ENCODE data around the gene METTL22.

METTL22 gene

GRCh38 chr16:8683640-8684039 is 62.1 kb downstream of the METTL22 start:
- in situ Hi-C loops (cut with HindIII; ENCODE audit: low sequenced_read_pairs), result no loop called here
- DNase-seq (ENCODE audit: low read depth), result no peak
- H3K4me3 ChIP-seq (ENCODE audit: low read depth, low read length), result no peak overlapping the region
- no peak for TF ChIP-seq CTCF (IDR thresholded peaks at IDR 0.05; ENCODE audit: low read depth, low read length, missing control alignments)

GRCh38 chr16:8685617-8686016 is 64.1 kb downstream of the METTL22 start:
- H3K4me3 ChIP-seq (ENCODE audit: low read depth, low read length), result no peak overlapping the region
- DNase-seq (ENCODE audit: low read depth), result no peak
- in situ Hi-C loops (cut with HindIII; ENCODE audit: low sequenced_read_pairs), result no loop called here
- no peak for TF ChIP-seq CTCF (IDR thresholded peaks at IDR 0.05; ENCODE audit: low read depth, low read length, missing control alignments)

DNA sequence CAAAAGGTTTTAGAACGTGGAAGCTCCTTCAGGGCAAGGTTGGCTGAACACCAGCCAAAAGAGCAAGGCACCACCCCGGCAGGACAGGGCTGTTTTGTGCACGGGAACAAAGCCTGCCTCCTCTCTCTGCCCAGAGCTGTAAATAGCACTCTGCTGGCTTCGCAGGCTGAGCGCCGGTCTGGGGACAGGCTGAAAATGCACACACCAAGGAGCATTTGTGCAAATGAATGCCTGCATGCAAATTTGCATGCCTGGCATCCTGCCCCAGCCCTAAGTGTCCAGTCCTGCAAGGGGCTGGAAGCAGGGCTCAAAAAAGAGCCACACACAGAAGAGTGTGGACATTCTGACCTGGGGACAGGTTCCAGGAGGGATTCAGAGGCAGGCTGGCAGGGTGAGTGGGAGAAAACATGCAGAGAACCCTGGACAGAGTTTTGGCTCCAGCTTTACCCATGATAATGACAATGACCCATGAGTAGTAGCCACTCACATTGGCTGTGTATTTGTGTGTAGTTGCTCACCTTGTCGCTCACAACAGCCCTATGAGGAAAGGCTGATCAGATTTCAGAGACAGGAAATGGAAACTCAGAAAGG is 64.6 kb downstream of the METTL22 start:
- no peak for DNase-seq (ENCODE audit: low read depth)
- in situ Hi-C loops (cut with HindIII; ENCODE audit: low sequenced_read_pairs), result no loop called here
- no peak for TF ChIP-seq CTCF (IDR thresholded peaks at IDR 0.05; ENCODE audit: low read depth, low read length, missing control alignments)
- no peak overlapping the region for H3K4me3 ChIP-seq (ENCODE audit: low read depth, low read length)

- TF ChIP-seq CTCF (IDR thresholded peaks at IDR 0.05; ENCODE audit: low read depth, low read length, missing control alignments), result no peak
- H3K4me3 ChIP-seq (ENCODE audit: low read depth, low read length), result no peak overlapping the region
- no peak for DNase-seq (ENCODE audit: low read depth)
- in situ Hi-C loops (cut with HindIII; ENCODE audit: low sequenced_read_pairs), result no loop called here
Measured at GRCh38 chr16:8686879-8687278, 65.4 kb downstream of the METTL22 start.

DNA sequence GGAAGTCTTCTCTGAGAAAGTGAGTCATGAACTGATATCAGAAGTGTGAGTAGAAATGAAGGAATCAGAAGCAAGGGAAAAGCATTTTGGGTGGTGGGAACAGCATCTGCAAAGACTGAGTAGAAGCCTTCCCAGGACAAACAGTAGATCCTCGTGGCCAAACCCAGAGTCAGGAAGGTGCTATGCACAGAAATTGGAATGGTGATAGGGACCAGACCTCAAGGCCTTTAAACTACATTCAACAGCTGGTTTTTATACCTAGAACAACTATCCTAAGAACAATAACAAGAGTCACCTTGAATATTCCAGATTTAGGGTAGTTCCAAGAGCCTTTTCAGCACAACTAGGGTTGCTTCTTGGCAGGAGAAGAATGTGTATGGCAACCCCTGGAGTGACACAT is 68.2 kb downstream of the METTL22 start:
- no peak overlapping the region for H3K4me3 ChIP-seq (ENCODE audit: low read depth, low read length)
- no peak for DNase-seq (ENCODE audit: low read depth)
- in situ Hi-C loops (cut with HindIII; ENCODE audit: low sequenced_read_pairs), result no loop called here
- no peak for TF ChIP-seq CTCF (IDR thresholded peaks at IDR 0.05; ENCODE audit: low read depth, low read length, missing control alignments)

DNA sequence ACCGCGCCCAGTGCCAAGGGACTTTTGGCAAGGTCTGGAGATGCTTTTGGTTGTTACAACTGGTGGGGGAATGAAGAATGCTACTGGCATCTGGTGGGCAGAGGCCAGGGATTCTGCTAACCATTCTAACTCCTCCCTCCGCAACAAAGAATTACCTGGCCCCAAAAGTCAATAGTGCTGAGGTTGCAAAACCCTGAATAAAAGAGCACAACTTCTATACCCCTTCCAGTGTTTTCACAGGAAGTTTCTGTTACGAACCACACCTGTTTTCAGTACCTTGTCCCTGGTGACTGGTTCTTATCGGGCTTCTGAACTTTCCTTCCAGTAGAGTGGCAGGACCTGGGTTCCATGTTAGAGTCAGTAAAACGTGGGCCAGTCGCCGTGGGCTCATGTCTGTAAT is 70.2 kb downstream of the METTL22 start:
- DNase-seq (ENCODE audit: low read depth), result no peak
- no peak overlapping the region for H3K4me3 ChIP-seq (ENCODE audit: low read depth, low read length)
- in situ Hi-C loops (cut with HindIII; ENCODE audit: low sequenced_read_pairs), result no loop called here
- TF ChIP-seq CTCF (IDR thresholded peaks at IDR 0.05; ENCODE audit: low read depth, low read length, missing control alignments), result no peak

All from astrocyte of the cerebellum (primary cell).